Activated T-cell treated with anti-CD3 and anti-CD28 coated beads, Interleukin-2, amount 50 U/mL, for 24 hours (primary cell): ENCODE data around the gene PACRG.

Experiments
- DNase-seq: peaks from one replicate; pipeline ENCODE4 v3.0.0-alpha.2; 2020
- H3K27ac Mint-ChIP-seq: 2 replicates; pipeline ENCODE4 v1.8.0; 2020; ENCODE audit warnings: mild to moderate bottlenecking, mixed read lengths
- H3K27me3 Mint-ChIP-seq: 2 replicates; pipeline ENCODE4 v1.8.0; 2020; ENCODE audit warnings: mixed read lengths
- H3K36me3 Mint-ChIP-seq: 2 replicates; pipeline ENCODE4 v1.8.0; 2020; ENCODE audit warnings: low read depth, mixed read lengths
- H3K4me1 Mint-ChIP-seq: 2 replicates; pipeline ENCODE4 v1.8.0; 2020; ENCODE audit warnings: low read depth, mixed read lengths
- H3K4me3 Mint-ChIP-seq: 2 replicates; pipeline ENCODE4 v1.8.0; 2020; ENCODE audit warnings: mild to moderate bottlenecking, moderate library complexity, mixed read lengths
- H3K9me3 Mint-ChIP-seq: 2 replicates; pipeline ENCODE4 v1.8.0; 2020; ENCODE audit warnings: mixed read lengths

Gene PACRG

DNA sequence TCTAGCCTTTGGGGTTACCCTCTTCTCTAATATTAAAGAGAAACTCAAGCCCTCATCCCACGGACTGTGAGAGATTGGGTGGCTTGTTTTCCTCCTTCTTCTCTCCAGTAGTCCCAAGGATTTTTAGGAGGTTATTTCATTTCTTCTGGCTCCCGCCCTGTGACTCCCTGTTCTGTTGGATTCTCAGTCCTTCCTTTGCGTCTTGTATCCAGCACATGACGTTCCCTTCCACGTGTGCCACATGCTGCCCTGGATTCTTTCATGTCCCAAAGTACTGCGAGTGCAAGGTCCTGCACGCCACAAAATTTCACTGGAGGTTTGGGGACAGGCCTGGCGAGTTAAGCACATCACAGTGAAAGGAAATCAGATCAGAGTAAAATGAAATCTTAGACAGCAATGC lies 213.4 kb downstream of the PACRG start:
- H3K27me3 Mint-ChIP-seq, result no peaks in the 10 kb centered on the region
- H3K4me1 Mint-ChIP-seq, result no peaks in the 10 kb centered on the region
- no peak overlapping the region for H3K27ac Mint-ChIP-seq
- H3K4me3 Mint-ChIP-seq, result no peak overlapping the region
- H3K9me3 Mint-ChIP-seq, result peaks cover 4% of the 10 kb centered on the region
- H3K36me3 Mint-ChIP-seq, result no peaks in the 10 kb centered on the region
- DNase-seq, result no peak

DNA sequence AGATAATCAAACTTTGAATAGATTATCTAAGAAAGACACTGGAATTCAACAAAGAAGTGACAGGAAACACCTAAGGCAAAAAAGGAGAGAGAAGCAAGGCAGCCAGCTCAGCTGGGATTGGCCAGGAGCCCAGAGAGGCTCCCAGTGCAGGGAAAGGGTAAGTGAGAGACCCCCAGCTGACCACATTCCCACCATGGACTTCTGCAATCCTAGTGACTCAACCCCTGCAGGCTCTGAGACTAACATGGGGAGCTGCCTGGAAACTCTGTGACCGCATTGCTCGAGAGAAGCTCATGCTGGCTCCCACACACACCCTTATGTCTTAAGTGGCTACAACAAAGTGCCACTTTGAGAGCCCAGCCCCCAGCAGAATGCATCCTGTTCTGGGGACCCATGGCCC lies 215.1 kb downstream of the PACRG start:
- H3K27me3 Mint-ChIP-seq, result no peaks in the 10 kb centered on the region
- H3K36me3 Mint-ChIP-seq, result no peaks in the 10 kb centered on the region
- no peak for DNase-seq
- H3K27ac Mint-ChIP-seq, result no peak overlapping the region
- H3K4me1 Mint-ChIP-seq, result no peaks in the 10 kb centered on the region
- peaks cover 8% of the 10 kb centered on the region for H3K9me3 Mint-ChIP-seq
- H3K4me3 Mint-ChIP-seq, result no peak overlapping the region

GRCh38 chr6:162943369-162943768 lies 215.6 kb downstream of the PACRG start:
- H3K4me1 Mint-ChIP-seq, result no peaks in the 10 kb centered on the region
- no peak overlapping the region for H3K4me3 Mint-ChIP-seq
- peaks cover 8% of the 10 kb centered on the region for H3K9me3 Mint-ChIP-seq
- H3K27me3 Mint-ChIP-seq, result no peaks in the 10 kb centered on the region
- H3K36me3 Mint-ChIP-seq, result no peaks in the 10 kb centered on the region
- DNase-seq, result no peak
- no peak overlapping the region for H3K27ac Mint-ChIP-seq

- no peaks in the 10 kb centered on the region for H3K27me3 Mint-ChIP-seq
- no peaks in the 10 kb centered on the region for H3K36me3 Mint-ChIP-seq
- no peak for DNase-seq
- peaks cover 6% of the 10 kb centered on the region for H3K9me3 Mint-ChIP-seq
- no peak overlapping the region for H3K4me3 Mint-ChIP-seq
- no peak overlapping the region for H3K27ac Mint-ChIP-seq
- H3K4me1 Mint-ChIP-seq, result no peaks in the 10 kb centered on the region
These were observed 223.5 kb downstream of the PACRG start for GRCh38 chr6:162951164-162951743.

DNA sequence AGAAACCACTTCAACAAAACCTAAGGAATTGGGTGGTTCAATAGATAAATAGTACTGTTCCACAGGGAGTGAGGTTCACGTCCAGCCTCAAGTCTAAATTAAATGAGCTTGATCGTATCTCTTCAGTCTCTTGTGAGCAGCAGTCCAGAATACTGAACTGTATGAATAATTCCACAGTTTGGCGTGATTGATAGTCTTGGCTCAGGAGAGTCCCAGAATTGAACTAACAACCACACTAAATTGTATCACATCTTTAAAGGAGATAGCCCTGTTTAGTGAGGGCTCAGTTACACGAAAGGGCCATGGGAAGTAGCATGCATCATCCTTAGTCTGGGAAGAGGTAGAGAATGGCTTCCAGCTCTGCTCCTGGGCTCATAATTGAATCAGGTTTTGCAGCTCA lies 224.6 kb downstream of the PACRG start:
- Mint-ChIP-seq H3K4me1 (no peaks in the 10 kb centered on the region), H3K9me3 (no peaks in the 10 kb centered on the region), H3K36me3 (no peaks in the 10 kb centered on the region), H3K4me3 (no peak overlapping the region), H3K27me3 (no peaks in the 10 kb centered on the region), H3K27ac (no peak overlapping the region)
- DNase-seq, result no peak

GRCh38 chr6:162957062-162957461 lies 229.3 kb downstream of the PACRG start:
- Mint-ChIP-seq H3K4me1 (no peaks in the 10 kb centered on the region), H3K27ac (no peak overlapping the region), H3K9me3 (peaks cover 2% of the 10 kb centered on the region), H3K27me3 (no peaks in the 10 kb centered on the region), H3K36me3 (no peaks in the 10 kb centered on the region), H3K4me3 (no peak overlapping the region)
- no peak for DNase-seq

DNA sequence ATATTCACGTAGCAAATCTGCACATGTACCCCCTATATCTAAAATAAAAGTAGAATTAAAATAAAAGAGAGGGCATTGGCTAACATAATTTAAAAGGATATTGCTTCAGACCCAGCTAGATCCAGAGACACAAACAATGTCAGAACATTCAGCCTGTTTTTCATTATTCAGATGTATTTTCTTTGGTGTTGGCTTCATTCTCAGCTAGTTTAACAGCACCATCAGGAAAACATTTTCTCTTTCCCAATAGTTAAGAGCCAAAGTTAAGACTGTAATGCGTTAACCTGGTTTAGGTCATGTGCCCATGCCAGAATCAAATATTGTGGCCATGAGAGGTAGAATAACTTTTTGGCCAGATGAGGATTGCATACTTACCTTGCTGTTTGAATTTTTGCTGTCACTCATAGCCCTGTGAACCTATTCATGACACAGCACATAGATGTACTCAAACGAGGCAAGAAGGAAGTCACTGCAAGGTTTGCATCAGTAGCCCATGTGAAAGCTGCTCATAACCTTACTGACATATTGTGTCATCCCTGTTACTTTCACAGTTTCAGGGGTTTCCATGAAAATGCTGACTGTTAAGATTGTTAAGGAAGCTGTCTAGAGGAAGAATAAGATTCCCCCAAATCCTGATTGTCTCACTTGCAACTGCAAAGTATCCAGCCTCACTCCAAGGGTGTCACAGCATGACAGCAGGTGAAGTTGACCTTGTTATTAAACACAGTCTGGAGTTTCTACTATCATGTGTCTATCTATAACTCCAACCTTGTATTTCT lies 233.1 kb downstream of the PACRG start:
- H3K4me1 Mint-ChIP-seq, result no peaks in the 10 kb centered on the region
- H3K9me3 Mint-ChIP-seq, result peaks cover 2% of the 10 kb centered on the region
- no peaks in the 10 kb centered on the region for H3K27me3 Mint-ChIP-seq
- H3K4me3 Mint-ChIP-seq, result no peak overlapping the region
- no peak overlapping the region for H3K27ac Mint-ChIP-seq
- no peak for DNase-seq
- no peaks in the 10 kb centered on the region for H3K36me3 Mint-ChIP-seq

GRCh38 chr6:162962093-162962492 lies 234.3 kb downstream of the PACRG start:
- H3K4me3 Mint-ChIP-seq, result no peak overlapping the region
- no peaks in the 10 kb centered on the region for H3K36me3 Mint-ChIP-seq
- no peak overlapping the region for H3K27ac Mint-ChIP-seq
- no peaks in the 10 kb centered on the region for H3K27me3 Mint-ChIP-seq
- peaks cover 6% of the 10 kb centered on the region for H3K9me3 Mint-ChIP-seq
- no peak for DNase-seq
- H3K4me1 Mint-ChIP-seq, result no peaks in the 10 kb centered on the region

DNA sequence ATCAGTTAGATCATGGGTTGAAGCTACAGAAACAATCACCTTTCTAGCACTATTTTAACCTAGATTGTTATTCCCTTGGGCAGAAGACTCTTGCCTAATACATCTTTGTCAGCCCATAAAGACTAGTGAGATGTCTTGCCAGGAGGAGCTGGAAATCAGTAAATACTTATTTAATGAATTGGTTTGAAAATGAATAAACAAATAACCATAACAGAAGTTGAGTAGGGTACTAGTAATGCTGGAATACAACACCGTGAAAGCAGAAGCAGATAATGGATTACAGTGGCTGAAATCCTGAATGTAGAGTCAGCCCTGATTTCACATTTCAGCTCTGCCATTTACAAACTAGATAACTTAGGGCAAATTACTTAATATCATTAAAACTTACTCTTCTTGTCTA lies 236.1 kb downstream of the PACRG start:
- H3K27ac Mint-ChIP-seq, result no peak overlapping the region
- no peaks in the 10 kb centered on the region for H3K27me3 Mint-ChIP-seq
- DNase-seq, result no peak
- no peak overlapping the region for H3K4me3 Mint-ChIP-seq
- no peaks in the 10 kb centered on the region for H3K4me1 Mint-ChIP-seq
- peaks cover 6% of the 10 kb centered on the region for H3K9me3 Mint-ChIP-seq
- no peaks in the 10 kb centered on the region for H3K36me3 Mint-ChIP-seq

- Mint-ChIP-seq H3K4me1 (no peaks in the 10 kb centered on the region), H3K36me3 (no peaks in the 10 kb centered on the region), H3K27me3 (no peaks in the 10 kb centered on the region), H3K27ac (no peak overlapping the region), H3K4me3 (no peak overlapping the region), H3K9me3 (peaks cover 11% of the 10 kb centered on the region)
- DNase-seq, result no peak
These were observed 236.8 kb downstream of the PACRG start for GRCh38 chr6:162964488-162965140.

GRCh38 chr6:162965366-162965765 lies 237.6 kb downstream of the PACRG start:
- DNase-seq, result no peak
- H3K9me3 Mint-ChIP-seq, result peaks cover 15% of the 10 kb centered on the region
- no peaks in the 10 kb centered on the region for H3K27me3 Mint-ChIP-seq
- H3K4me1 Mint-ChIP-seq, result no peaks in the 10 kb centered on the region
- no peaks in the 10 kb centered on the region for H3K36me3 Mint-ChIP-seq
- H3K27ac Mint-ChIP-seq, result no peak overlapping the region
- H3K4me3 Mint-ChIP-seq, result no peak overlapping the region

- H3K4me1 Mint-ChIP-seq, result no peaks in the 10 kb centered on the region
- no peaks in the 10 kb centered on the region for H3K27me3 Mint-ChIP-seq
- no peak overlapping the region for H3K4me3 Mint-ChIP-seq
- no peak for DNase-seq
- no peak overlapping the region for H3K27ac Mint-ChIP-seq
- H3K36me3 Mint-ChIP-seq, result no peaks in the 10 kb centered on the region
- H3K9me3 Mint-ChIP-seq, result peaks cover 30% of the 10 kb centered on the region
These were observed 242.5 kb downstream of the PACRG start for GRCh38 chr6:162970246-162970645.

DNA sequence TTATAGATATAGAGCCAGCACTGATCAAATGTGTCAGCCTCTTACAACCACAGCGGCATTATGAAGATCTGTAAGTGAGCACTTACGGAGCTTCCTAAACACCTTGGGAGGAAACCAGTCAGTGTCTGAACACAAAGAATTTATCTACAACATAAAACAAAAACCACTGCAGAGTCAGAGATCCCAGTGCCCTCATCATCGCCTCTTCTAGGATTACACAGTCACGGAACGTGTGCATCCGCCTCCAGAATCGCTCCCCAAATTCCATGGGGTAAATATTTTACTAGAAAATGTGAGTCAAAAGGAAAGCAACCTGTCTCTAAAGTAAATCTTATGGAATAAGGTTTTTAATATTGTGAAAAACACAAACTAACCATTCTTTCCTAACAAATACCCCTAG lies 243.6 kb downstream of the PACRG start:
- no peaks in the 10 kb centered on the region for H3K27me3 Mint-ChIP-seq
- peaks cover 26% of the 10 kb centered on the region for H3K9me3 Mint-ChIP-seq
- no peaks in the 10 kb centered on the region for H3K36me3 Mint-ChIP-seq
- no peaks in the 10 kb centered on the region for H3K4me1 Mint-ChIP-seq
- no peak overlapping the region for H3K27ac Mint-ChIP-seq
- DNase-seq, result no peak
- no peak overlapping the region for H3K4me3 Mint-ChIP-seq

DNA sequence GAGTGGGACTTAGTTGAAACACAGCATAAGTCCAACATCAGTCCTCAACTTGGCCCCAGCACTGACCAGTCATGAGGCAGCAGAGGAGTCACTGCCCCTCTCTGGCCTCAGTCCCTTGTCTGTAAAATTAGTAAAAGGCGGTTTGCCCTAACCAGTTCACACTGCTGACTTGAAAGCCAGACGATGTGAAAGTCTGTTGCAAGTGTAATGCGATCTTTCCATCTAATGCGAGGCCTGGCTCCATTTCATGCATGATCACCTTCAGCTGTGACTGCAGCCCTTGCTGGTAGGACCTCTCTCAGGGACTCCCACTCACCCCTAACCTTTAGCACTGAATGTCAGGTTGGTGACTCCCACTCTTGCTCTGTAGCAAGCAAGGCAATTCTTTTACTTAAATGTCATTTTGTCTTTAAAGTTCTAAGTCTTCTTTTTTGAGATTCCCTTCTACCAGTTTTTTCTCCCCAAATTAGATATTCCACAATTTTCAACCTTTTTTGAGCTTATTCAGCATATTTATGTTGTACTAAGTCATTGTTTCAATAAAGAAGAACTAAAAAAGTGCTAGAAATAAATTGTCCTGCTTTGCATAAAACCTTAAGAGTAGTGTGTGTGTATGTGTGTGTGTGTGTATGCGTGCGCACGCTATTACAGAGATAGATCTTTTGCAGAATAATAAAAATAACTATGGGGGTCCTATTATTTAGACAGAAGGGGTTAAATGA lies 245.5 kb downstream of the PACRG start:
- Mint-ChIP-seq H3K27ac (no peak overlapping the region), H3K9me3 (peaks cover 26% of the 10 kb centered on the region), H3K27me3 (no peaks in the 10 kb centered on the region), H3K4me3 (no peak overlapping the region), H3K4me1 (no peaks in the 10 kb centered on the region), H3K36me3 (no peaks in the 10 kb centered on the region)
- DNase-seq, result no peak

DNA sequence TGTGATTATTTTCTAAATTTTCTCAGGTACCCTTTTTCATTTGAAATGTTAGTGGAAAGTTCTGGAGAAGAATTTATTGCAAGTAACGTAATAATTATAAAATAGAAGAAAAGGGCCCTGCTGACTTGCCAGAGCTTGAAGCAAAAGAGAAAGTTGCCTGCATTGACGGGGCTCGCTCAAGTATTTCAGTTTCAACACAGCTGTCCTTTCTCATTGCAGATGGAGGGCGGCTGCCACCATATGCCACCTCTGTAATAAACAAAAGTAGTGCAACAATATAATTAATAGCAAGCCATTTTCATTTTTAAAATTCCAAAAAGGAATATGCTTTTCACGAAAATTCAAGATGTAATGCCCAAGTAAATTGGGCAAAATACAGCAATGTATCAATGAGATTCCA lies 246.2 kb downstream of the PACRG start:
- no peak overlapping the region for H3K27ac Mint-ChIP-seq
- DNase-seq, result no peak
- no peaks in the 10 kb centered on the region for H3K36me3 Mint-ChIP-seq
- H3K9me3 Mint-ChIP-seq, result peaks cover 26% of the 10 kb centered on the region
- no peak overlapping the region for H3K4me3 Mint-ChIP-seq
- no peaks in the 10 kb centered on the region for H3K27me3 Mint-ChIP-seq
- no peaks in the 10 kb centered on the region for H3K4me1 Mint-ChIP-seq
